Stimulated activated naive CD4-positive, alpha-beta T cell treated with Interleukin-2 at 50 U/mL for 16 hours (primary cell): ENCODE measurements around the gene CDY1.
"Not testable (repeated sequence)": the region's sequence is repeated elsewhere in the genome, so short reads cannot be mapped to it uniquely, and the experiment has no call there.

Experiments used
- DNase-seq: peaks from one replicate; lab custom pipeline; 2025; lab: John Stamatoyannopoulos, UW

CDY1 gene, protein sequence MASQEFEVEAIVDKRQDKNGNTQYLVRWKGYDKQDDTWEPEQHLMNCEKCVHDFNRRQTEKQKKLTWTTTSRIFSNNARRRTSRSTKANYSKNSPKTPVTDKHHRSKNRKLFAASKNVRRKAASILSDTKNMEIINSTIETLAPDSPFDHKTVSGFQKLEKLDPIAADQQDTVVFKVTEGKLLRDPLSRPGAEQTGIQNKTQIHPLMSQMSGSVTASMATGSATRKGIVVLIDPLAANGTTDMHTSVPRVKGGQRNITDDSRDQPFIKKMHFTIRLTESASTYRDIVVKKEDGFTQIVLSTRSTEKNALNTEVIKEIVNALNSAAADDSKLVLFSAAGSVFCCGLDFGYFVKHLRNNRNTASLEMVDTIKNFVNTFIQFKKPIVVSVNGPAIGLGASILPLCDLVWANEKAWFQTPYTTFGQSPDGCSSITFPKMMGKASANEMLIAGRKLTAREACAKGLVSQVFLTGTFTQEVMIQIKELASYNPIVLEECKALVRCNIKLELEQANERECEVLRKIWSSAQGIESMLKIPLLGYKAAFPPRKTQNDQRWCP

DNA sequence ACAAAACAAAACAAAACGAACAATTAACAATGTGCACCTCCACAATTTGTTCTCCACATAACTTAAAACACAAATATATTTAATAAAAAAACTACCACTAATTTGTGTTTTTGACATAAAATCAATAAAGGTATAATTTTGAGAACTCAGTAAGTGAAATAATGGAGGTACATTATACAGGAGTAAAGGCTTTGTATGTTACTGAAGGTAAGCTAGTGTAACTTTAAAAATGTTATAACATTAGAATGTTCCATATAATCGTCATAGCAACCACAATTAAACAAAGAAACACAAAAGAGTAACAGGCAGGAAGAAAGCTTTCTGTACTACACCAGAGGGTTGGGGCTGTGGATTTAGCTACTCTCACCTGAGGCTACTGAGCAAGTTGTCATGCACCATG is at the start of gene CDY1:
Gene CDY1, plus strand, starts transcription at position 301 of the 400 bp plus-strand sequence. CDS start 326 bp downstream, outside the sequence.
- not testable (repeated sequence) for DNase-seq

DNA sequence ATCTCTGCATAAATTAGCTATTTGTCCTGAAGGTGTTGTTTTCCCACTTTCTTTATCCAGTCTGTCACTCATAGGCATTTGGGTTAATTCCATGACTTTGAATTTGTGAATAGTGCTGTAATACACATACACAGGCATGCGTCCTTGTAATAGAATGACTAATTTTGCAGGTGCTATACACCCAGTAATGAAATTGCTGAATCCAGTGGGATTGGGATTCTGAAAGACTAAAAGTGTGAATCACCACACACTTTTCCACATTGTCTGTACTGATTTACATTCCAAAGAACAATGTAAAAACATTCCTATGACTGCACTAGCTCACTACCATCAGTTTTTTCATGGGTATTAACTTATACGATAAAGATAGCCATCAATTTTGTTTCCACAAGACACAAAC is 28.6 kb upstream of the CDY1 start:
- not testable (repeated sequence) for DNase-seq

DNA sequence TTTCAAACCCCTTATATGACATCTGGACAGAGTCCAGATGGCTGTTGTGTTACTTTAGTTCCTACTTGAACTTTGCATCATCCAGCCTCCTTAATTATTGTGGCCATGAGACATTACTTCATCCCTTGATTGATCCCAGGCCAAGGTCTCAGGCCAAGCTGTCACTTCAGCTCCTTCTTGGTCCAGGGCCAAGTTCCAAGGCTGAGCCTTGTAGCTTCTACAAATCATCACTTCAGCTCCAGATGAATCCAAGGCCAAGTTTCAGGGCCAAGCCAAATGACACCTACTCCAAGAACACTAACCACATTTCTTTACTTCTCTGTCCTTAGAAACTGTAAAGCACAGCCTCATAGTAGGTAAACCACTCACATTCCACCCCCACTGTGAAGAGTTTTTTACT is 1.7 kb upstream of the CDY1 start:
- DNase-seq = not testable (repeated sequence)

DNA sequence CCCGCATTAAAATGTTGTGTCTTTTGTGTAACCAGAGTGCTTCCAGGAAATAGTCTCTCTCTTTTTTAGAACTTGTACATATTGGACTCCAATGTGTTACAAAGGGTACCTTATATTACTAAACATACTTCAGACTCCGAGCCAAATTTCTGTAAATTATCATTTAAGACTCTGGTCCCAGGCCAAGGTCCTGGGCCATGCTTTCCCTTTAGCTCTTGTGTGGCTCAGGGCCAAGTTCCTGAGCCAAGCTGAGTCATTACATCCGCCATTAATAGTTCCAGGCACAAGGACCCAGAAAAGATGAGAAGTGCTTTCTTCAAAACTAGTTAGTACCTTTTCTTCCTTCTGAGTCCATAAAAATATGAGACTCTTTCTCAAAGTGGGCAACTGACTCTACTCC is 4.6 kb downstream of the CDY1 start:
- DNase-seq = not testable (repeated sequence)

DNA sequence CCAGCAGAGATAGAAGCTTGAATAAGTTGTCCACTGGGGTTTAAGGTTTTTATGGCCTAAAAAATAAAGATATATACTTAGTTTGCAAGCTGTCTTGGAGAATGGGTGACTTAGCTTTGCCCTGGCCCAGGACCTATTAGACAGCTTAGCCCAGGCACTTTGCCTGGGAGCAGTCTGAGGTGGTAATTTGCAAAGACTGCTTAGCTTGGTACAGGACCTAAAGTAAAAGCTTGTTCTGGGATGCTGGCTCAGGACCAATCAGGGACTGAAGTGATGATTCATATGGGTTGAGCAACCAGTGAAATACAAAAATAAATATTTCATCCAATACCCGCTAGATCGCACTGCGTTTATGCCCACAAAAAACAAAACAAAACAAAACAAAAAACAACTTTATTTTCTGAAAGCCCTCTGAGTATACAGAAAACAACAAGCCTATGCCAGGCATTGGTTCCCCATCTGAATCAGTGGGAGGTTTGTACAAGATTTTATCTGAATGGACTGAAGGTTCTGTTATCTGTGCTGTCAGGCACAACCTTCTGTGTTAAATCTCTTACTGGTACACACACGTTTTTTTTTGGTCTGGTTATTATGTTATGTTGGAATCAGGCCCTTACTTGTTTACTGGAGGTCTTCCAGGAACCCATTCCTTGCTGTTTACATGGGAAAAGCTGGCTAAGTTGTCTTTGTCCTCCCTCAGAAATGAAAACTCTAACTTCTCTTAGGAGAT is 8.6 kb downstream of the CDY1 start:
- not testable (repeated sequence) for DNase-seq

DNA sequence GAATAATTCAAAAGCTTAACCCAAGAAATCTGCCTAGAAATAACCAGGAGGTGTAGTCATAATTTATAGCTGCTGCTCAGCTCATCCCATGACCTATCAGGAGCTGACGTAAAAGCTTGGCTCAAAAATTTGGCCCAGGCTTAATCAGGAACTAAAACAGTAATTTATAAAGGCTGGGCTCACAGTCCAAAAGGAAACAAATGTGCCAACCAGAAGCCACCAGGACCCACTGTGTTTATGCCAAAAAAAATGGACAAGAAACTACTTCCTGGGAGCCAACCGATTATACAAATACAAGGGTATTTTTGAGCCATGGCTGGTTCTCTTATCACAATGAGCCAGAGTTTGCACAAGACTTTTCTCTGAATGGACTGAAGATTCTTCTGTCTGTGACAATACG is 17.9 kb downstream of the CDY1 start:
- not testable (repeated sequence) for DNase-seq

- not testable (repeated sequence) for DNase-seq
Observed at GRCh38 chrY:25643024-25643915, 21.4 kb downstream of the CDY1 start.
